BLaER1 treated with 17β-estradiol and CSF1 and Interleukin-3, amounts not matched to agents 10 nM and 100 nM (cell line): Measurements from ENCODE around the gene TMEM100.
A peak's percentile ranks its signal among the peaks of the same experiment; 100 is the strongest.

Experiments used
- H3K27ac ChIP-seq, 11 experiments: shearing (Covaris generic); formaldehyde crosslinking; 2 replicates each; pipeline ENCODE4 v1.8.1; 2022
- H3K27me3 ChIP-seq, 11 experiments: shearing (Covaris generic); formaldehyde crosslinking; 2 replicates each; pipeline ENCODE4 v1.8.1; 2022
- H3K36me3 ChIP-seq, 11 experiments: shearing (Covaris generic); formaldehyde crosslinking; 2 replicates each; pipeline ENCODE4 v1.8.1; 2022
- H3K4me1 ChIP-seq, 10 experiments: shearing (Covaris generic); formaldehyde crosslinking; 2 replicates each; pipeline ENCODE4 v1.8.1; 2022
- H3K4me2 ChIP-seq, 11 experiments: shearing (Covaris generic); formaldehyde crosslinking; 2 replicates each; pipeline ENCODE4 v1.8.1; 2022
- H3K4me3 ChIP-seq, 10 experiments: shearing (Covaris generic); formaldehyde crosslinking; 2 replicates each; pipeline ENCODE4 v1.8.1; 2022
- H3K9ac ChIP-seq, 11 experiments: shearing (Covaris generic); formaldehyde crosslinking; 2 replicates each; pipeline ENCODE4 v1.8.1; 2022
- H3K9me3 ChIP-seq, 11 experiments: shearing (Covaris generic); formaldehyde crosslinking; replicated peaks in 1 of 11; 2 replicates each; pipeline ENCODE4 v1.8.1; 2022
- H4K20me1 ChIP-seq, 11 experiments: shearing (Covaris generic); formaldehyde crosslinking; 2 replicates each; pipeline ENCODE4 v1.8.1; 2022
- Cebpa-rat ChIP-seq, 11 experiments: shearing (Covaris generic); IDR thresholded peaks; 2 replicates each; pipeline ENCODE4 v1.8.1; 2022

The TMEM100 gene

DNA sequence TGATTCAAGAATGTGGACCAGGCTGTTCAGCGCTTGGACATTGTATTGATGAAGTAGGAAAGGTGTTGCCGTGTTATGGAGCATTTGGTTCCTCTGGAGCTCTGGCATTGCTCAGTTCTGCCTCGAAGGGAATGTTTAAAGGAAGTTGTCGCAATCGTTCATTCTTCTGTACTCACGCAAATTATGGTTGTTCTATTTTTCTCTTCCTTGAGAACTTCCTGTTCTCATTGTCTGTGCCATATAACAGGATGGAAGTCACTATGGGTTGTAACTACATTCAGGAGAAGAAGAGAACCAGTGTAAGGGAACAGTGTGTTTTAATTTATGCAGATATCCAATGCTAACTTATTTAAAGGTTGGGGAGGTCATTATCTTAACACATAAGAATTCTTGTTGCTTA lies 41.2 kb upstream of the TMEM100 start:
- H3K27ac ChIP-seq = peak overlapping the region in 9 of 11 experiments; percentile 10 to 52 (median 36); a peak in 14 of 22 replicates
- H3K36me3 ChIP-seq = peaks cover 11 to 46% (median 20%) of the 10 kb centered on the region in 11 experiments
- H3K9ac ChIP-seq = no peak overlapping the region
- peak overlapping the region; percentile 18 to 77 (median 61); a peak in 21 of 22 replicates for H3K4me2 ChIP-seq
- H3K4me1 ChIP-seq = peaks cover 7 to 29% (median 15%) of the 10 kb centered on the region in 10 experiments; a peak in 19 of 20 replicates
- peaks cover 0 to 36% (median 21%) of the 10 kb centered on the region in 11 experiments; a peak in 17 of 22 replicates for H3K9me3 ChIP-seq
- H3K27me3 ChIP-seq = no peaks in the 10 kb centered on the region
- TF ChIP-seq Cebpa-rat (IDR thresholded peaks at IDR 0.05) = no peak
- H3K4me3 ChIP-seq = peak overlapping the region in 1 of 10 experiments; percentile 18; a peak in 1 of 20 replicates
- H4K20me1 ChIP-seq = peaks cover 0 to 10% (median 0%) of the 10 kb centered on the region in 11 experiments; a peak in 2 of 22 replicates

DNA sequence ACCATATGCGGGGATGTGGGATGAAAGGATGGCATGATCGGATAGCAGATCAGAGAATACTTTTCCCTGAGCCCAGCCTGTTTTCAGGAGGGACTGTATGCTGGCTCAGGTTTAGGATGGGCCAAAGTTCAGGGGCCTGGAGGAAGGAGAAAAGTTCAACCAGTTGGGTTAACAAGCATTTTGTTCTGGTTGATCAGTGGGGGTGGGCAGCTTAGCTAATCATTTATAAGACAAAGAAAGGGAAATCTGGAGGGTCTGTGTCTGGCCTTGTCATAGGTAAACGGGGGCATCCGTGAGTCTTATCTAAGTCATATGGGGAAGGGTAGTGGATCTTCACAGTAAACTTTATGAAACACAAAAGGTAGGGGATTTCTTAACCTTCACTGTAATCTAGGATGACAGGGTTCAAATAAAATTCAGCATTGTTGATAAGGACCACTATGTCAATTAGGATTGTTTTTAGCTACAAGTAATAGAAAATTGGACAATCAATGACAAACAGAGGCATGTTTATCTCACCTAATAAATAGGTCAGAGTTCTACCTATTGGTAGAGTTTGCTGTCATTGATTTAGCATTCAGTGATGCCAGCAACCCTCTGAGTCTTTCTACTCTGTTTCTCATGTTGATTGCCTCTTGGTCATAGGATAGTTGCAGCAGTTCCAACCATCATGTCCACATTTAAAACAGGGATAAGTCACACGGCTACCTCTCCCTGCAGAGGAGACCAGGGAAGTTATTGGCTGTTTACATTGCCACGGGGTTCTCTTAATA lies 39.6 kb upstream of the TMEM100 start:
- H3K4me1 ChIP-seq = peaks cover 8 to 27% (median 14%) of the 10 kb centered on the region in 10 experiments; a peak in 19 of 20 replicates
- 0 out of 22 replicates have a peak overlapping the region, but pooled peaks of 1 of the 11 experiments have one; percentile 11 for H3K4me2 ChIP-seq
- TF ChIP-seq Cebpa-rat (IDR thresholded peaks at IDR 0.05) = no peak
- peaks cover 0 to 17% (median 0%) of the 10 kb centered on the region in 11 experiments; a peak in 2 of 22 replicates for H4K20me1 ChIP-seq
- H3K9me3 ChIP-seq = peaks cover 0 to 29% (median 19%) of the 10 kb centered on the region in 11 experiments; a peak in 17 of 22 replicates
- H3K27me3 ChIP-seq = no peaks in the 10 kb centered on the region
- H3K9ac ChIP-seq = no peak overlapping the region
- H3K36me3 ChIP-seq = peaks cover 0 to 36% (median 5%) of the 10 kb centered on the region in 11 experiments; a peak in 11 of 22 replicates
- no peak overlapping the region for H3K27ac ChIP-seq
- H3K4me3 ChIP-seq = no peak overlapping the region

- no peak overlapping the region for H3K4me3 ChIP-seq
- peaks cover 0 to 25% (median 17%) of the 10 kb centered on the region in 11 experiments; a peak in 17 of 22 replicates for H3K9me3 ChIP-seq
- peaks cover 0 to 17% (median 0%) of the 10 kb centered on the region in 11 experiments; a peak in 2 of 22 replicates for H4K20me1 ChIP-seq
- H3K36me3 ChIP-seq = peaks cover 0 to 38% (median 4%) of the 10 kb centered on the region in 11 experiments; a peak in 10 of 22 replicates
- peaks cover 8 to 29% (median 14%) of the 10 kb centered on the region in 10 experiments; a peak in 19 of 20 replicates for H3K4me1 ChIP-seq
- H3K9ac ChIP-seq = no peak overlapping the region
- TF ChIP-seq Cebpa-rat (IDR thresholded peaks at IDR 0.05) = no peak
- H3K27me3 ChIP-seq = no peaks in the 10 kb centered on the region
- no peak overlapping the region for H3K27ac ChIP-seq
- H3K4me2 ChIP-seq = no peak overlapping the region
These were observed 38.1 kb upstream of the TMEM100 start for GRCh38 chr17:55760643-55761355.

DNA sequence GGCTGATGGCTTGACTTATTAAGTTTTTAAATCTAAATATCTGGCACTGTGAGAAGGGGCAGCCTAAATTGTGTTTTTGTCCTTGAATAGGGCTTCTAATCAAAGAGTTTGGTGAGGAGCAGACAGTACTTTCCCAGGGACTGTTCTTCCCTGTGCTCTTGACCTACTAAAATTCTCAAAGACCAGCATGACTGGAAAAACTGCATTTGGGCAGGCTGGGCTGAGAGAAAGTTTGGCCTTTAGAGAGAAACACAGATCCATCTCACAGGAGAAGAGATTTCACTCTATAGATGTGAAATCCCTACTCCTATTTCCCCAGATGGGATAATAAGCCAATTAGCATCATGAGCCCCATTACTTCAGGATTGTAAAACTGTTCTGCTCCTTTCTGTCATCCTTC lies 35.5 kb upstream of the TMEM100 start:
- H3K4me2 ChIP-seq = no peak overlapping the region
- no peak for TF ChIP-seq Cebpa-rat (IDR thresholded peaks at IDR 0.05)

GRCh38 chr17:55757659-55758058 lies 35.0 kb upstream of the TMEM100 start:
- TF ChIP-seq Cebpa-rat (IDR thresholded peaks at IDR 0.05) = no peak
- Histone ChIP-seq H3K9me3 (peaks cover 0 to 7% (median 0%) of the 10 kb centered on the region in 11 experiments; a peak in 1 of 22 replicates), H3K9ac (no peak overlapping the region), H3K27me3 (no peaks in the 10 kb centered on the region), H4K20me1 (peaks cover 0 to 17% (median 0%) of the 10 kb centered on the region in 11 experiments; a peak in 2 of 22 replicates), H3K36me3 (peaks cover 15 to 46% (median 18%) of the 10 kb centered on the region in 11 experiments), H3K27ac (no peak overlapping the region), H3K4me1 (peaks cover 0 to 22% (median 4%) of the 10 kb centered on the region in 10 experiments; a peak in 12 of 20 replicates), H3K4me3 (no peak overlapping the region), H3K4me2 (no peak overlapping the region; a peak in 1 of 22 replicates)

More for the DNA sequence above, 35.5 kb upstream of the TMEM100 start:
- Histone ChIP-seq H3K27ac (no peak overlapping the region), H3K9me3 (peaks cover 0 to 8% (median 0%) of the 10 kb centered on the region in 11 experiments; a peak in 1 of 22 replicates), H3K4me1 (peaks cover 0 to 22% (median 2%) of the 10 kb centered on the region in 10 experiments; a peak in 9 of 20 replicates), H3K36me3 (peaks cover 15 to 46% (median 18%) of the 10 kb centered on the region in 11 experiments), H3K27me3 (no peaks in the 10 kb centered on the region), H3K4me3 (no peak overlapping the region), H3K9ac (no peak overlapping the region), H4K20me1 (peaks cover 0 to 17% (median 0%) of the 10 kb centered on the region in 11 experiments; a peak in 2 of 22 replicates)

DNA sequence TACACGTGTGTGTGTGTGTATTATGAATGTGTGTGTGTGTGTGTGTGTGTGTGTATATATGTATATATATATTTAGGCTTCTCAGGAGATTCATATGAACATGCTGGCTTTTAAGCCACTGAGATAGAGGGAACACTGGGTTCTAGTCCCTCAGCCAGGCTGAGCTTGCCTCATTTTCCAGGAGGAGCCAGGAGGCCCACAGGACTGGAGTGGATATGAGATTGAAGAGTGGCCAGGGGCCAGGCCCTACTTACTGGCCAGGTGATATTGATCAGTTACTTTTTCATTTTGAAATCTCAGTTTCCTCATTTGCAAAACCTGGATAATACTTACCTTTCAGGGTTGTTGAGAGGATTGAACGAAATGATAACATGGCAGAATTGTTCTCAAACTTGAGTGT lies 34.0 kb upstream of the TMEM100 start:
- no peaks in the 10 kb centered on the region for H3K9me3 ChIP-seq

DNA sequence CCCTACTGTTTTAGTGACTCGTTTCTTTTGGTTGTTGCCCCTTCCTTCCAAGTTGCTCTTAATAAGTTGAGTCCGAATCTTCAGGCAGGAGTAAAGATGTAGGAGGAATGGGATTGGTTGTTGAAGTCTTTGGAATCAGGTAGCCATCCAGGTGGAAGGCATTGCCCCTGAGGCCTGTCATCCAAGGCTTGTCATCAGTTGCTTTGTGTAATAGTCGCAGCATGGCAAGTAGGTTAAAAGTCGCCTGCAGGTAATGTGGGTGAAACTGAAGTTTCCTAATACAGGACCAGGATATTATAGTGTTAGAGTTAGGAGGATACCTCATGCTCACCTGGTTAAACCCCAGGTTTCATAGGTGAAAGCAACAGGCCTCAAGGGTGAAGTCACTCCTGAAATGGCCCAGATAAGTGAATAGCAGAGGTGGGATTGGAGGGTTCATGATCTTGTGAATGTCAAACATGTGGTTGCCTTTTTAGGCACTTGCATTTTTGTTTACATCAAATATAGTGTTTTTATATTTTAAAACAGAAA lies 29.1 kb upstream of the TMEM100 start:
- Histone ChIP-seq H3K9ac (peak overlapping the region; percentile 80 to 93 (median 89)), H3K4me1 (peaks cover 16 to 27% (median 19%) of the 10 kb centered on the region in 10 experiments), H3K4me3 (peak overlapping the region; percentile 69 to 98 (median 80)), H4K20me1 (0 out of 22 replicates have a peak, but pooled peaks cover 0 to 13% (median 0%) of the 10 kb centered on the region in 11 experiments), H3K27me3 (no peaks in the 10 kb centered on the region), H3K9me3 (no peaks in the 10 kb centered on the region), H3K4me2 (peak overlapping the region; percentile 76 to 99 (median 93)), H3K27ac (peak overlapping the region in 8 of 11 experiments; percentile 78 to 94 (median 86); a peak in 13 of 22 replicates), H3K36me3 (peaks cover 14 to 36% (median 18%) of the 10 kb centered on the region in 11 experiments)
- TF ChIP-seq Cebpa-rat (IDR thresholded peaks at IDR 0.05) = no peak

More for the DNA sequence above, 34.0 kb upstream of the TMEM100 start:
- TF ChIP-seq Cebpa-rat (IDR thresholded peaks at IDR 0.05) = no peak
- Histone ChIP-seq H3K4me2 (no peak overlapping the region), H3K27me3 (no peaks in the 10 kb centered on the region), H3K4me3 (no peak overlapping the region), H3K36me3 (peaks cover 15 to 38% (median 18%) of the 10 kb centered on the region in 11 experiments), H3K9ac (no peak overlapping the region), H3K4me1 (peaks cover 9 to 26% (median 14%) of the 10 kb centered on the region in 10 experiments), H4K20me1 (peaks cover 0 to 23% (median 0%) of the 10 kb centered on the region in 11 experiments; a peak in 2 of 22 replicates), H3K27ac (no peak overlapping the region)
